Activated CD4-positive, alpha-beta T cell treated with anti-CD3 and anti-CD28 coated beads, Interleukin-2, amount 50 U/mL, for 24 hours (primary cell): ENCODE results near the gene DHRS1.
A peak's percentile ranks its signal among the peaks of the same experiment; 100 is the strongest.

ENCODE experiments used
- DNase-seq, 2 donors: peaks; one replicate each; pipeline ENCODE4 v3.0.0-alpha.2; 2020; ENCODE audit warnings: low read depth in 1 of 2, low spot score in 1 of 2

DHRS1 gene

DNA sequence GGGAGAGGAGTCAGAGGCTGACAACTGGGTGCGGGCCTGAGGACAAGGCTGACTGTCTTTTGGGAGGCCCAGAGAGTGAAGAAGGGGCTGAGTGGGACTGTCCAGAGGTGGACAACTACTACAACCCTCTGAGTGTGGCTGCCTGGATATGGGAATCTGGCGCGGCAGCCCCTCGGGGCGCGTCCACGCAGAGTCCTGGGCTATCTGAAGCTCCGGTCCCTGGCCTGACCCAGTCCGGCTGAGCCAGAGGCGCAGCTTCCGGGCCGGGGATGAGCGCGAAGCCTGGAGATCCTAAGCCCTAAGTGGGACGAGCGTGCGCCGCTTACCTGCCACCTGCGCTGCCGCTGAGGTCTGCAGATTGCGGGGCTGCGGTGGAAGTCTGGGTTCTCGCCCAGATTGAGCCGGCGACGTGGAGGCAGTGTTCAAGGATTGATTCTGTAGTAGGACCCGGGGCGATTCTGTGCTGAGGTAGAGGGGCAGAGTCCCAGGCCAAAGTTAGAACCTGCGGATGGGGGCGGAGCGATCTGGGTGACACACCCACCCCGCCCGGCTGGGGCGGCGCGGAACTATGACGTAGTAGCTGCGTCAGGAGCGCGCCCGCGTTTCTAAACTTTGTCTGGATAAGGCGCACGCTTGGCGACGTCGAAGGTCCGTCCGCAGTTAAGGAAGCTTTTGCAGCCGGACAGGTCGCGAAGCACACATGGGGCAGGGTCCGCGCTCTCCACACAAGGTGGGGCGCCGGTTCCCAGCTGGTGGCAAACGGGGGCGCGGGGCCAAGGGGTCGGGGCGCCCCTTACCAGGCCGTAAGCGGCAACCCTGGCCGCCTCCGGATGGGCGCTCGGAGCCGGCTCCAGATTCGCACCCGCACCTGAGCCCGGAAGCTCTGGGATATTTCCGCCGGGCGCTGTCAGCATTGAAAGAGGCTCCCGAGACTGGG, at the start of gene DHRS1, which contains the start of gene NOP9:
Gene DHRS1 (minus strand): TSS at position 526 of the 937 bp plus-strand sequence. CDS start 674 bp downstream, outside the sequence.
Gene NOP9 (plus strand): TSS at position 596 of the 937 bp plus-strand sequence. CDS start 105 bp downstream, at position 701.
- DNase-seq: peak; percentile 87 to 96

DNA sequence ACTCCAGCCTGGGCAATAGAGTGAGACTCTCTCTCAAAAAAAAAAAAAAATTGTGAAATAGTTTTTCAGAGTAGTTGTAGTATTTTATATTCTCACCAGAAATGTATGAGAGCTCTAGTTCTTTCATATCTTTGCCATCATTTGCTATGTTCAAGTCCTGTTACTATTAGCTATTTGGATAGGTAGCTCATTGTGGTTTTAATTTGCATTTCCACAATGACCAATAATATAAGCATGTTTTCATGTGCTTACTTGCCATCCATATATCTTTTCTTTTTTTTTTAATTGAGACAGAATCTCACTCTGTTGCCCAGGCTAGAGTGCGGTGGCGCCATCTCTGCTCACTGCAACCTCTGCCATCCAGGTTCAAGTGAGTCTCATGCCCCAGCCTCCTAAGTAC, 48.6 kb upstream of the DHRS1 start:
- no peak for DNase-seq

DNA sequence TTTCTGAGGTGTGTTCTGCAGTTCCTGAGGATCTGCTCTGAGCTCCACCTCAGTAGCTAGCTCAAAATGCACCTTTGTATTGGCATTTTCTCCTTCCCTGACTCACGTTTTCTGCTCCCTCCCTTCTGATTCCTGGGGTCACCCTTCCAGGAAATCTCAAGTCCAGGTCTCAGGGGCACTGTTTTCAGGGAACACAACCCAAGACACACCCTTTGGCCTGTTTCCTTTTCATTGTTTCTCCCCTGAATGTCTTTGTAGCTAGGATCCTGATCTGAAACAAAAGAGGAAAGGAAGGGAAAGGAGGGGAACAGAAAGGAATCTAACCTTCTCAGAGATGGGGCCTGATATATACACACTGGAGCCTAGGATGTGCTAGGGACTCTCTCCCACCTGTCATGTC, 47.6 kb upstream of the DHRS1 start:
- DNase-seq: no peak

DNA sequence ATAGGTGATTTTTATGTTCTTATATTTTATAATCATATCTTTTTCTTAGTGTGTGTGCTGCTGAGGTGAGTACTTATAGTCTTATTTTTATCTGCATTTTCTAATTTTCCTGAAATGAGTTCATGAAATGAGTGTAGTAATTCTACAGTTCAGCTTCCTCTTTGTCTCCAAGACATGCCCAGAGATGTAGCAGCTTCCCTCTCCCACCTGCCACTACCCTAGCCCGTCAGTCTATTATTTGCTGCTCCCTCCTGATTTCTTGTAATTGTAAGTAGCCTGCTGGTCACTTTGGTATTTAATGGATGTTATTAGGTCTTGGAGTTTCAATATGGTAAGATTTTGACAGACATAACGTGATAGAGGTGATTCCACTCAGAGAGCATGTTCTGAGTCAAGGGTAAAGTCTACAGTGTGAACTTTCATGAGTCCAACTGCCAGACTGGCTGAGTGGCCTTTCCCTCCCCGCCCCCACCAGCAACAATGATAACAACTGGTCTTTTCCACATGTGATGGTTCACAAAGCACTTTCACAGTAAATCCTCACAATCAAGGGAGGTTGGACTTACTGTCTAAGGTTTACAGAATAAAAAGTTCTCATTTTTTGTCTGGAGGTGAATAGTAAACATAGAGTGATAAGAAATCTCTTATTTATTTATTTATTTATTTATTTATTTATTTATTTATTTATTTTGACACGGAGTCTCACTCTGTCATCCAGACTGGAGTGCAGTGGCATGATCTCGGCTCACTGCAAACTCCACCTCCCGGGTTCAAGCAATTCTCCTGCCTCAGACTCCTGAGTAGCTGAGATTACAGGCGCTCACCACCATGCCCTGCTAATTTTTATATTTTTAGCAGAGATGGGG, 44.4 kb upstream of the DHRS1 start:
- DNase-seq: no peak

DNA sequence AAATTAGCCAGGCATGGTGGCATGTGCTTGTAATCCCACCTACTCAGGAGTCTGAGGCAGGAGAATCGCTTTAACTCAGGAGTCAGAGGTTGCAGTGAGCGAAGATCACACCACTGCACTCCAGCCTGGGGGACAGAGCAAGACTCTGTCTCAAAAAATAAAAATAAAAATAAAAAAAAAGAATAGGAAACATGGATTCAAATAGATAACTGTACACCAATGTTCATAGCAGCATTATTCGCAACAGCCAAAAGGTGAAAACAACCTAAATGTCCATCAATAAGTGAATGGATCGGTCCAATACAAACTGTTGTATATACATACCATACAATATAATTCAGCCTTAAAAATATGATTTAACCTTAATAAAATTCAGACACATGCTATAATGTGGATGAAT, 43.3 kb upstream of the DHRS1 start:
- no peak for DNase-seq

DNA sequence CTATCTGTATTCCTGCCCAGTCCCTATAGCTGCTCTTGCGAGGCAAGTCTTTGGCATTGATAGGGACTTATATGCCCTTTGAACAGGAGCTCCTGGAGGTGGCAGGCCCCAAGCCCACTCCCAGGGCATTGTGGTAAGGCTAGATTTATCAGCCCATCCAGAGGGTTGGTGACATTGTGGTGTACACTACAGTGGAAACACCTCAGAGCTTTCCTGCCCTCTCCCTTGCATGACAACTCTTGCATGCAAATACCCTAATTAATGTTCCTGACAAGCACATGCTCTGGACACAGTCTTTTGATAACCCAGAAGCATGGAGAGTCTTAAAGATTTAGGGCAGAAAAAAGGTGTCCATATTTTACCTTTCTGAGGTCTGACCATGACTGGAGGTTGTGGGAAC, 41.0 kb upstream of the DHRS1 start:
- DNase-seq: no peak

DNA sequence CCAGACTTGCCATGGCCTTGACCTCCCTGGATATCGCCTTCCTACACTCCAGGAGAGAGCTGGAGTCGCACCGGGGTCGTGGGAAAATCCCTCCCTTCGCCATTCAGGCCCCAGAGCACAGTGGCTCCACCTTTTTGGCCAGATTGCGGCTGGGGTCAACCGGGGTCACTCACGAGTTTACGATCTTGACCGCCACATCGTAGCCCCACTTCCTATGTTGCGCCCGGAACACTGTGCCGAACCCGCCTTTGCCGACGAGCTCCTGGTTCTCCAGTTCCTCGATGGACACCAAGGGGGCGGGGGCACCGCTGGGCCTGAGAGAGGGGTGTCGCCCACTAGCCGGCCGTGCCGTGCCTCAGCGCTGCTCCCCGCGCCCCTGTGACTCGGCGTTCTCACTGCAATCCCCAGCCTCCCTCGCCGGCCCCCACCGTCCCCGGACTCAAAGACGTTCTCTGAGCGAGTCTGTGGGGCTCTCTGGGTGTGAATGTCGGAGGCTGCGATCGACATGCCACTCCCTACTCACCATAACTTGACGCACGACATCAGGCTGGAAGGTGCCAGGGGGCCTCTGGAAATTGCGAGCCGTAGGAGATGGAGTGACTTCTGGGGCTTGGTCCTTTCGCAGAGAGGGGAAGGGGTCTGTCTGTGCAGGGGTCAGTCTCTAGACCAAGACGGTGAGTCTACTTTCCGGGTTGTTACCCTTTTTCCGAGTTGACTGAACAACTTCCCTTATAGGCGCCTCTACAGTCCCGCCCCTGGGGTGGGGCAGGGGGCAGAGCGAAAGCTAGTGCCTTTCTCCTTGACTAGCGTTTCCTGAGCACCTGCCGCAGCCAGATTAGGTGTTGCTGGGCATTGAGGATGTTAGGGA, 39.9 kb upstream of the DHRS1 start, which contains the start of gene RIPK3:
Gene RIPK3 (minus strand): TSS at position 708 of the 868 bp plus-strand sequence. CDS start 165 bp downstream, at position 543.
- peak; percentile 32 to 60 for DNase-seq

DNA sequence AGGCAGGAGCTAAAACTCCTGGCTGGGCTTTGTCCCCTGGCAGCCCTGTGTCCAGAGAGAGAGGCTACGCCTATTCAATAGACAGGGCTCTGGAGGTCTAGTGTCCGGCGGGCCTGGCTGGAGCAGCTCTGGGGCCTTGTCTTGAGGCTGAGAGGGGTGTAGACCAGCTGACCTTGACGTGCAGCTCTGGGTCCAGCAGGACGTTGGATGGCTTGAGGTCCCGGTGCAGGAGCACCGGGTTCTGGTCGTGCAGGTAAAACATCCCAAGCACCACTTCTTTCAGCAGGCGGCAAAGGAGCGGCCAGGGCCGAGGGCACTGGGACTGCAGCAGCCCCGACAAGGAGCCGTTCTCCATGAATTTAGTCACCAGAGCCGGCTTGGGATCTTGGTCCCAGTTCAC, 39.3 kb upstream of the DHRS1 start:
- no peak for DNase-seq

DNA sequence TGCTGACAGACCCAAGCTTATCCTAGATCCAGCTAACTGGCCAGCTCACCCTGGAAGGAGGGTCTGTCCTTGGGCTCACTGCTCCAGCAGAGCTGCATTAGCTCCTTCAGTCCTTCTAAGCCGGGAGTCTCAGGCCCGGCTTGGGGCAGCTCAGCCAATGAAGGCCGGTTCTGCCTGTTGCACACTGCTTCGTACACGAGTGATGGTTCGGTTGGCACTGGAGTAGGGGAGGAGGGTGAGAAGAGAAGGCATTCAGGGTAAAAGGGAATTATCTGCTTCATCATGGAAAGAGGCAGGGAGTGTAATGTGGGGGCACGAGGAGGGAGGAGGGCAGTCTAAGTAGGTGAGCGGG, 38.2 kb upstream of the DHRS1 start:
- no peak for DNase-seq

DNA sequence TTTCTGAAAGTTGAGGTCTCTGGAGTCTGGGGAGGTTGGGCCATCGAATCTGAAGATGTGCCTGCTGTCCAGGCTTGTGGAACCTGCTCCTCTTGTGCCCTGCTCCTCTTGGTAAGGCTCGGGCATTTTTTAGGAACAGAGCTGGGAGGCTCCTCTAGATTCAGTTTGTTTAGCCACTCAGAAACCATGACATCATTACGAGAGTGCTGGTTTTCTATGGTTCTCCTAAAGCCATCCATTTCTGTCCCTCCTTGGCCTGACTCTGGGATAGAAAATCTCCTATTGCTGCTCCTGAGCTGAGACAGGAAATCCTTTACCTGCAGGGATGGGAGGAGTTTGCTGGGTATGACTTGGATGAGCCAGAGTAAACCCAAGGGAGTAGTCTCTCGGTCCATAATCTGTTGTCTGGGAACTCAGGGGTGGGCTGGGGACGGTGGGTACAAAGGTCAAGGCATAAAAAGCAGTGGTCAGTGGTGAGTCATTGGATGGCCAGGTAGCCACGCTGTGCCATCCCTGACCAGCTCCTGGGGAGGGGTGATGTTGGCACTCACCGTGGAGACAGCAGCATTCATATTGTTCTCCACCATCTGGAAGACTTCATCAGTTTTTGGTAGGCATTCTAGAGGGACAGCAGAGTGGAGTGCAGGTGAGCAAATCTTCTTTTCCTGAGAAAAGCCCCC, 37.7 kb upstream of the DHRS1 start:
- no peak for DNase-seq

DNA sequence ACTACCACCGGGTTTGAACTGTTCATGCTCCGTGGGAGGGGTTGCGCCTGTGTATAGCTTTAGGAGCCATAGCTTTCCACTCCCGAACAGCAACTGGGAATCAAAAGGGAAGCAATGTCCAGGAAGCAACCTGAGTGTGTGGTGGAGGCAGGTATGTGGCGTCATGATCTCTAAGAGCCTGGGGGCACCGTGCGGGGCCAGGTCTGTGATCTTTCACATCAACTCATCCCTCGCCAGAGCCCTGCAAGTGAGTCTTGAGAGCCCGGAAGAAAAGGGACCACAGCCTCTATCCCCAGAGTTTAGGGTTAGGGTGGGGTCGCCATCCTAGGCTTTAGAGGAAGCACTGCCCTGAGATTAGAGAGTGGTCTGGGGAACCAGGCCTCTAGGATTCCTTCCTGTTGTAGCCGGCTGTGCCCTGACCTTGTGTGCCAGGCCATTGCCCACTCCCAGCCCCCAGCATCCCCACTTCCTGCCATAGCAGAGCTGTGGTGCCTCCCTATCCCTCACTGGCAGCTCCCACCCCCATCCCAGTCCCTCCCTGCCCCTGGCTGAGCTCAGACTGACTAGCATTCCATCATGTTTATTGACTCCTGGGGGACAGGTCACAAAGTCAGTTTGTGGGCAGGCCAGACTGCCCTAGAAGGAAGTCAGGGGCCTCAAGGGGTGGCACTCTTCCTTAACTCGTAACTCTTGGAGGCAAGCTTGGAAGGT, 36.0 kb upstream of the DHRS1 start:
- DNase-seq: no peak

DNA sequence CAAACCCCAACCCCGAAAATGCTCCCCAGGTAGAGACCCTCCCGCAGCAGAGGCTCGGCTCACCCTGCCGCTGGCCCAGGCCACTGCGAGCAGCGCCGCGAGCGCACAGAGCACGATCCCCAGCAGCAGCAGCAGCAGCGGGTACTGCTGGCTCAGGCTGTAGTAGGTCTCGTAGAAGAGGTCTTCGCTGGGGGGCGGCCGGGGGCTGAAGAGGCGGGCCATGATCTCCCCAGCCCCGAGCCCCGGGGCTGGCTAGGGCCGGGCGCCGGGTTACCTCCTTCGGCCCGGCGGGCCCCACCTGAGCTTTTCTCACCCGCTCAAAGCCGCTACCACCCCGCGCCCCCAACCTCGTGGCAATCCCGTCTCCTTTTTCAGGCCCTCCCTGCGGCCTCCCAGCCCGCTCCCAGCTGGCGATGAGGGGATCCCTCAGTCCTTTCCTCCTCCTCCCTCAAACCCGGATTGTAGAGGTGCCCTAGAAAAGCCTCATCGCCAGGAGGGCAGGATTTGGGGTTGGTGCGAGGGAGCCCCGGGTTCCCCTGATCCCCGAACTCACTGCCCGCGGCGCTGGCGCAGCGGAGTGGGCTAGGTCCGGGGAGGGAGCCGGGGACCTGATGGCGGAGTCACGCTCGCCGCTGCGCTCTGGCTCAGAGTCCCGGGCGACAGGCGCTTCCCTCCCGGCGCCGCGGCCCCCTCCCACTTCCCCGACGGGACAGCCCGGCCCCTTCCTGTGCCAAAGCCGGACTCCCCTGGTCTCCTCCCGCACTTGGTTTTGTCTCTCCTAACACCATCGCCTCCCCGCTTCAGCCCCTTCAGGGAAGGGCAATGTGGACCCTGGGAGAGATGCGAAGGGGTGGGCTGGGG, 35.1 kb upstream of the DHRS1 start, which contains the start of gene ADCY4:
Gene ADCY4 (minus strand): TSS at position 641 of the 861 bp plus-strand sequence. CDS start 419 bp downstream, at position 222.
- no peak for DNase-seq

DNA sequence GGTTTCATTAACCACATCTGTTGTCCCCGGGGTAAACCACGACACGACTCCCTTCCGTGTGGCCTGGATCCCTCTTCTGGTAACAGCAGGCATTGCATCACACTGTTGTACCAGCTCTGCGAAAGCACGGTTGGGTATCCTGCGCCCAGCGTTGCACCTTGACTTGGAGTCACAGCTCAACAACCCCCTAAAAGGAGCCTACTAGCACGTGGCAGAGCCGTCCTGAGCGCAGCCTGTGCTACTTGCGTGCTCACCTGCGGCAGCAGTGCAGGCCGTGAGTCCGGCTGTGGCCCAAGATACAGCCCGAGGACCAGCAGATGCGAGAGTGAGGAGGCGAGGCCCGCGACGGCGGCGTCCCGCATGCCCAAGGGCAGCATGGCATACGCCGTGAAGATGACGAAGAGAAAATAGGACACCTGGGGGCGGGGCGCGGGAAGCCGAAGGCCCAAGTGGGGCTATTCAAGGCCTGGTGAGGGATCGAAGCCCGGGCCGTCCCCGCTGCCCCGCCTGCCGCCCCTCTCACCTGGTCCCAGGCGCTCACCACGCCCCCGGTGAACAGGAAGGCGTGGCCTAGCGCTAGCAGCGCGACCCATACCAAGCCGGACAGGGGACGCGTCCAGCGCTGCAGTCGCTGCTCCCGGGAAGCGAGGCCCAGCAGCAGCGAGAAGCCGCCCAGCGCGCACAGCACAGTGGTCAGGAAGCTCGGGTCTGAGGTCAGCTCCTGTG, 32.9 kb upstream of the DHRS1 start:
- peak; percentile 55 to 84 for DNase-seq

DNA sequence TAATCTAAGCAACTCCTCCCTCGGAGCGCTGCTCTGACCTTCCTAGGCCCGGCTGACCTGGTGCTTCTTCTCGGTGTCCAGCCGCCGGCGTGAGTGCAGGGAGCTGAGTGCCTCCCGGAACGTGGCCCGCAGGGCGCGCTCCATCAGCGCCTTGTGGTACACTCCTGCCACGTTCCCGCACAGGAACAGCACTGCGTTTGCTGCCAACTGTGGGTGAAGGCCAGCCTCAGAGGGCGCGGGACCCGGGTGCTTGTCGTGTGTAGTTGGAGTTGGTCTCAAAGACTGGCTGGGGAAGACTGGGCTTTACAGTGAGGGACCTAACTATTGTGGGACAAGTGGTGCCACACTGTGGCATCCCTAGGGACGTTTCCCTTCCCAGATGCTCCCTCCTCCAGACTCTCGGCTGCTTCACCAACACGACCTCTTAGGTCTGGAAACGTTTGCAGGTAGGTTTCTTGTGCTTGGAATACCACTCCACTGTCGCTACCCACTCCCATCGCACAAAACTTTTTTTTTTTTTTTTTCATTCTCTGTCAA, 32.2 kb upstream of the DHRS1 start:
- DNase-seq: no peak

DNA sequence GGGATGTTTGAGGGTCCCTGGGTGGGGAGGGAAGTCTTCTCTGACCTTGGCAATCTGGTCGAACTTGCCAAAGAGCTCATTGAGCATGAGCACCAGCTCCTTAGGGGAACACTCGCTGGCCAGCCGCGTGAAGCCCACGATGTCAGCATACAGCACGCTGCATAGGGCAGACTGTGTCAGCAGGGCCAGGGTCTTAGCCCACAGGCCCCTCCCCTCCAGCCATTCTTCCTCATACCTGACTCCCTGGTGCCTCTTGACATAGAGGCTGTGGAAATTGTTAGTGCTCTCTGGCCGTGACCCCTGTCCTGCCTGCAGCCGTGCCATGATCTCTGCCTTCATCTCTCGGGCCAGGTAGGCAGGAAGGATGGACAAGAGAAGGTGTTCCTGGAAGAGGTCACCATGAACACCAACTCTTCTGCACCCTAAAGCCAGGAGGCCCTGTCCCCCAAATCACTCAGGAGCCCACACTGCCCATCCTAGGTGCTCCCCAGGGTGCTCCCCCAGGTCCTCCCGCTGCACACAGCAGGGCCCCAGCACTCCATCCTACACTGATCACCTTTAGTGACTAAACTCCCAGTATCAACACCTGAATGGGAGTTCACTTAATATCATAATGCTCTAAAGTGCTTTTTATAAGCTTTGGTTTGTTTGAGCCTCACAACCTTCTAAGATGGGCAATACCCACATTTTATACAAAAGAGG, 31.5 kb upstream of the DHRS1 start:
- no peak for DNase-seq

DNA sequence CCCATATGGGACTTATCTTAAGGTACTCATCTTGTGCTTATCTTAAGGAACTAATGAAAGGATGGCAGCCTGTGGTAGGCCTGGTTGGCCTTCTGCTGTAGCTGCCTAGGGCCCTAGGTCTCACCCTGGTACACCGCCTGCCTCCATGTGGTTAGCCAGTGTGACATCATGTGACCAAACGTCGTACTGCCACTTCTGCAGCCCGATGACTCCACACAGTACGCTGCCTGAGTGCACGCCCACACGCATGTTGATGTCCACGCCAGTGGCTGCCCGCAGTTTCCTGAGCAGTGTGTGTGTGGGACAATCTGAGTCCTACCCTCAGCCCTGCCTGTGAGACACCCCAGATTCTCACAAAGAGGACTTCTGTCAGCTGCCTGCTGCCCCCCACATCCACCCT, 30.2 kb upstream of the DHRS1 start:
- DNase-seq: no peak

DNA sequence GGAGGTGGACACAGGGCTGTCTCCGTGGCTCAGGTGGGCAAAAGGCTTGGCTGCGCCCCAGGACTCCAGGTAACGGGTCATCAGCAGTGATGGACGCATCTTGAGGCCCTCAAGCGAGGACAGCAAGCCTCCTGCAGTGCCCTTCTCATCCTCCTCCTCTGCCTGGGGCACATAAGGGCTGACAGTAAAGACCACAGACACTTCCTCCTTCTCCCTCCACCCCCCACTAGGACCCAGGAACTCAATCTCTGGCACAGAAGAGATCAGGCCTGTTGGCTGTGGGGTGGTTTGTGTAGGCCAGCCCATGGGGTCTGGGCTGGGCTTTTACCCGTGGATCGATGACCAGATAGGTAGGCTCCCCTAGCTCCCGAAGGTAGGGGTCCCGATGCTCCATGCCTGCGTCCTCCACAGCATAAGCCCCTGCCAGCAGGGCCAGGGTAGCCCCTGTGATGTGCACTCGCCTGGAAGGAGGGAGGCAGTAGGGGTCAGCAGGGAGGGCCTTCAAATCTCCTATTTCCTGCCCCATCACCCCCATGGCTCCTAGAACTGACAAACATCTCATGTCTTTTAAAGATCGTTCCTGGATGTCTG, 29.6 kb upstream of the DHRS1 start:
- no peak for DNase-seq
